NAMALWA (cell line): ENCODE data around the gene SMIM45.
"Not testable (repeated sequence)": the region's sequence is repeated elsewhere in the genome, so short reads cannot be mapped to it uniquely, and the experiment has no call there.

ENCODE experiments used
- DNase-seq: peaks from one replicate; pipeline ENCODE4 v3.0.0-alpha.2; 2015; ENCODE audit warnings: low spot score

Gene SMIM45

DNA sequence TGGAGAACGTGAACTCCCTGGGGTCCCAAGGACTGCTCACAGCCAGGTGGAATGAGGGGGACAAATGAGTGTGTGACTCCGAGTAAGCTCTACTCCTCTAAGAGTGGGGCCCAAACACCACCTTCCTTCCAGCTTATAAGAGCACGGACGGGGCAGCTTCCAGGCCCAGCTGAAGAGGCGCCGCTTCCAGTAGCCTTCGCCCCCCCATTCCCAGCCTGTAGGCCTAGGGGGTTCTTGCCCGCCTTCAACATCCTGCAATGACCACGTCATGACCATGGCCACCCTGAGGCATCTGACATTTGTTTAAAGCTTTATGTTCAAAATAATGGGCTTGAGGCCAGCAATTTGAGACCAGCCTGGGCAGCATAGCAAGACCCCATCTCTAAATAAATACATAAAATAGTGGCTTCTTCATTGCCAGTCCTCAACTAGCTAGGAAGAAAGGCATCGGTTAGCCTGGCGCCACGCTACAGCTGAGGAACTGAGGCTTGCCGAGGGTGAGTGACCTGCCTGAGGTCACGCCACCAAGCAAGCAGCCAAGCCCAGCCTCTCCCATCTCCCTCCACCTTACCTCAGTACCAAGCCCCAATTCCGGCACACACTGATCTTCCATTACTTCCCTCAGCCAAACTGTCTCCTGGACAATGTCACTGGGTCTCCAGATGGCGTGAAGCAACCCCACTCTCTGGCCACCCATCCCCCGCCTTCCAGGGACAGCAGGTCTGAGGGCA lies 17.5 kb upstream of the SMIM45 start:
- DNase-seq, result peak; percentile 23

DNA sequence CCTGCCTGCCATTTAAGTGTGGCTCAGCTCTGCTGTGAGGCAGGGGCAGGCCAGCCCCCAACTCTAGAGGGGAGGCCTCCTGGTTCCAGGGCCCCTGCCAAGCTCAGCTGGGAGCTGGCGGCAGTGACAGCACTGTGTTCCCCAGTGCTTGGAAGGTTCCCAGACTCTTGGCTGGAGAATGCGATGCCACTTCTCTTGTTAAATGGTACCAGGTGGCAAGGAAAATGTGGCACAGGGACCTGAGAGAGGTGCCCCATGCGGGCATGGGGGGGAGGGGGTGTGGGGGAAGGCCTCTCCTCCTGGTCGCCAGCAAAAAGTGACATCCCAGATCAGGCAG lies 17.0 kb upstream of the SMIM45 start:
- DNase-seq, result no peak

DNA sequence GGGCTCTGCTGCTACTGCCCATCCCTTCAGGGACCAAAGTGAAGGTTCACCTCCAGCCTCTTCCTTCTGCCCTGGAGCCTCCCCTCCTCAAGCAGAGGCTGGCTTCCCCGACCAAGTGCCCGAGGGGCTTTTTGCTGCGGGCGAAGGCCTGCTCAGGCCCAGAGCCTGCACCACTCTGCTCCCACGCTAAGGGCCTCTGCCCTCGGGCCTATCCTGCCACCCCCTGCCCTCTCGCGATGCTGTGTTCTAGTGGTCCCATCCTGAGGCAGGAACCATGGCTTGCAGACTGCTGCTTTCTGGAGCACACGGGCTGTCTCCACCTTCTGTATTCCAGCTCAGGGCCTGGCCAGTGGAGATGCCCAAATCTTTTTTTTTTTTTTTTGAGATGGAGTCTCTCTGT lies 16.4 kb upstream of the SMIM45 start:
- peak; percentile 11 for DNase-seq

DNA sequence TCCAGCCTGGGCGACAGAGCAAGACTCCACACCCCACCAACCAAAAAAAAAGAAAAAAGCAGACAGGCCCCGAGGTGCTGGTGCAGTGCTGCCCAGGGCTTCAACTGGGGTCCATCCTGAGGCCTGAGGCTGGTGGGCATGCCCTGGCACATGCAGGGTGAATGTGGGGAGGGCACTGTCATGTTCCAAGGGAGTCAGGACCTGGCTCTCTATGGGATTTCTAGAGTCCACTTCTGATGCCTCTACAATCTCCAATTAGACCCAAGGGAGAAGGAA lies 15.1 kb upstream of the SMIM45 start:
- peak; percentile 51 for DNase-seq

DNA sequence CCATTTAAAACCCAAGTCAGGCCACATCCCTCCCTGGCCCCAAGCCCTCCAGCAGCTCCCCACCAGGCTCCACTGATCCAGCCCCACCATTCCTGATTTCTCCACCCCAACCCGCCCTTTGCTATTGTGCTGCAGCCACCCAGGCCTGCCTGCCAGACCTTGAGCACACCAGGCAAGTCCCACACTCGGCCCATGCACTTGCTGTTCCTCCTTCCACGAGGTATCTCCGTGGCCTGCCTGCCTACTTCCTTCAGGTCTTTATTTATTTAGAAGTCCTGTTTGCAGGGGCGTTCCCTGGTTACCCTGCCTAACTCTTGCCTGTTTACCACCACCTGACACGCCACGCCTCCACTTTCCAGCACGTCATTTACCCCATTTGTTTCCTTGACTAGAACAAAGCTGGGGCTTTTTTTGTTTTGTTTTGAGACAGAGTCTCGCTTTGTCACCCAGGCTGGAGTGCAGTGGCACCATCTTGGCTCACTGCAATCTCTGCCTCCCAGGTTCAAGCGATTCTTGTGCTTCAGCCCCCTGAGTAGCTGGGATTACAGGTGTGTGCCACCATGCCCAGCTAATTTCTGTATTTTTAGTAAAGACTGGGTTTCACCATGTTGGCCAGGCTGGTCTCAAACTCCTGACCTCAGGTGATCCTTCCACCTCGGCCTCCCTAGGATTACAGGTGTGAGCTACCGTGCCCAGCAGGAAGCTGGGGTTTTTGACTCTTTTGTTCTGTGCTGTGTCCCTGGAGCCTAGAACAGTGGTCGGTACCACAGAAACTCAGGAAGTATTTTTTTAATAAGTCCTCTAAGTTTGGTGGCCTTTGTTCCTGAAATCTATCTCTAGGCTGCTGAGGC lies 11.7 kb upstream of the SMIM45 start:
- DNase-seq, result peak; percentile 98

DNA sequence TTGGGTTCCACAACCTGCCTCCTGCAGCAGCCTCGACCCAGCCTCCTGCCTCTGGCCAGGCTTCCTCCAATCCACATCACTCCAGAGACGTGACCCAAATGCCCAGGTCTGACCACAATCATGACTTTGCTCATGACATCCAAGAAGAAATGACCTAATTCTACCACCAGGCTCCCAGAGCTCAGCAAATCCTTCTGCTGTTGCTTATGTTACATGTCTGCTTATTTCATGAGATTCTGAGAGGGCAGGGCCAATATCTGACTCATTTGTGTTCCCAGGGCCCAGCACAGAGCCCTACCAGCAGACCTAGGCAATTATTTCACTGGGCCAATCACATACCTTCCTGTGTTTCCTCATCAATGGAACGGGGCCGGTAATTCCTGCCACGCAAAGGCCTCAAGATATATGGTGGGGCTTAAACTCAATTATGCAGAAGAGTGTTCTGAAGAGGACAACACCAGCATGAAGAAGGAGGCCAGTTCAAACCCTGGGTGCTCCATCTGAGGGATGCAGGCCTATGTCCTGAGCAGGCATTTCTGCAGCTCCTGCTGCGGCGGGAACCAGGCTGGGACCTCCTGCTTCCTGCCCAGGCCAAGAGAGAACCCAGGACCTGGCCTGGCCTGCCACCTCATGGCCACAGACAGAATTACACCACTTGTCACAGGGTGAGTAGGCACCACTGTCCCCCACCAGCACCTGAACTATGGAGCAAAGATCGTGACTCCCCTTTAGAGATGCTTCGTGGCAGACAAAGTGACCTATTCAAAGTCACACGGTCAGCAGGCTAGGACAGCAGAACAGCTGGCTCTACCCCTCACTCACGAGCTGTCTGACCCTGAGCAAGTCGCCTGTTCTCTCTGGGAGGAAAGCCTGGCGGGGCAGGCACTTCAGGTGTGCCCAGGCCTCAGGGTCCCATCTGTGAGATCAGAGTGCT lies 10.9 kb upstream of the SMIM45 start:
- peak; percentile 93 for DNase-seq

DNA sequence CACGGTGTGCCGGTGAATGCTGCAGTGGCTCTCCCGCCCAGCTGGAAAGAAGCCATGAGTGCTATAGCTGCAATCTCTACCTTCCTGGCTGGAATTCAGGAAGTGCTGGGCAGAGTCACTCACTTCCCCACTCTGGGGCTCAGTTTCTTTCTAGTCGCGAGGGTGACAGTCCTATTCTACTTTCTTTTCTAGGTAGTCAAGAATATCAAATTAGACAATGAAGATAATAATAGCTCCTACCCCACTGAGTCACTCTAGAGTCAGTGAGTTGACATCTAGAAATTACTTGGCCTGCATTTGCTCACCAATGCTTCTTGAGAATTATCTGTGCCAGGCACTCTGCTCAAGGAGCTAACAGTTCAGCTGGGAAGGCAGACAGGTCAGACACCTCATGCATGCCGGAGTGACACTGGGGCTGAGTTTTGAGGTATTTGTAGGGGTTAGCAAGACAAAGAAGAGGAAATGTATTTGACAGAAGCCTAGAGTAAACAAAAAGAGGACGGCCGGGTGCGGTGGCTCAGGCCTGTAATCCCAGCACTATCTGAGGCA lies 8.2 kb upstream of the SMIM45 start:
- DNase-seq, result no peak

DNA sequence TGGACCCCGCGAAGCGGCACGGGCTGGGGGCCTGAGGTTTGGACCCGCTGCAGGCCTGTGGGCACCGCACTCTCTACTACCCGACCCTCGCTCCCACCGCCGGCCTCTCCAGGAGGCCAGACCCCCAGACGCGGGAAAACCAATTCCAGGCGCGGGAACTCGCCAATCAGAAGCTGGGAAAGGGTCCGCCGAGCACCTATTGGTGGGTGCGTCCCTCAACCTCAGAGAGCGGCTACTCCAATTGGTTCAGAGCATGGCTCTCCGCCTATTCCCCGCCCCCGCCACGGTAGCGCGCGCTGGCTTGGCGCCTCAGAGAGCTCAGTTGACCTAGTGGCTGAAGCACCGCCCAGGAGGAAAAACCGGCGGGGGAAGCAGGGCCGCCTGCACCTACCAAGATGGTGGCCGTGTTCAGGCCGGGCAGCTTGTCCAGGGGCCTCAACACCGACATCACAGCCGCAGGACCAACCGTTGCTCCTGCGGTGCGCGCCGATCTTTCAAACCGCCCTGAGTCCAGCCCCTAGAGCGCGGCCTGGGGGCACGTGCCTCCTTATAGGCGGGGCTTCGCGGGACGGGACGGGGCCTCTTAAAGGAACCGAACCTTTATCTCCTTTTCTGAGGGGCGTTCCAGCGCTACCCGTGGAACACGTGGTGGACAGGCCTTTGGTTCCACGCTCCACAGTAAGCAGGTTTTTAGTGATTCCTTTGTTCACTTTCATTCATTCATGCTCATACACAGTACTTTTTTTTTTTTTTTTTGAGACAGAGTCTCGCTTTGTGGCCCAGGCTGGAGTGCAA lies 5.1 kb upstream of the SMIM45 start, which contains the start of gene CENPM:
Gene CENPM (minus strand): TSS at position 524 of the 795 bp plus-strand sequence. CDS start 76 bp downstream, at position 448.
- peak; percentile 95 for DNase-seq

DNA sequence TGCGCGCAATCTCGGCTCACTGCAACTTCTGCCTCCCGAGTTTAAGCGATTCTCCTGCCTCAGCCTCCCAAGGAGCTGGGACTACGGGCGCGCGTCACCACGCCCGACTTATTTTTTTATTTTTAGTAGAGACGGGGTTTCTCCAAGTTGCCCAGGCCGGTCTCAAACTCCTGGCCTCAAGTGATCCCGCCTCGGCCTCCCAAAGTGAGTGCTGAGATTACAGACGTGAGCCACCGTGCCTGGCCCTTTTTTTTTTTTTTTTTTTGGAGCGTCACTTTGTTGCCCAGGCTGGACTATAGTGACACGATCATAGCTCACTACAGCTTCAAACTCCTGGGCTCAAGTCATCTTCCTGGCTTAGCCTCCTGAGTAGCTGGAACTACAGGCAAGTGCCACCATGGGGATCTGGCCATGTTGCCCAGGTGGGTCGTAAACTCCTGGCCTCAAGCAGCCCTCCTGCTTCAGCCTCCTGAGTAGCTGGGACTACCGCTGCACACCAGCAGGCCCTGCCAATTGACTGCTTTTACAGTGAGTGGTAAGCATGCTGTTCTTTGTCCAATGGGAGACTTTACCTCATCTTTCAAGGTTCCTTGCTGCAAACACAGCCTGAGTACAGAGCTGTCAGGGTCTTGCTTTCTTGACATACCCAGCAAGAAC lies 4.4 kb upstream of the SMIM45 start:
- no peak for DNase-seq

DNA sequence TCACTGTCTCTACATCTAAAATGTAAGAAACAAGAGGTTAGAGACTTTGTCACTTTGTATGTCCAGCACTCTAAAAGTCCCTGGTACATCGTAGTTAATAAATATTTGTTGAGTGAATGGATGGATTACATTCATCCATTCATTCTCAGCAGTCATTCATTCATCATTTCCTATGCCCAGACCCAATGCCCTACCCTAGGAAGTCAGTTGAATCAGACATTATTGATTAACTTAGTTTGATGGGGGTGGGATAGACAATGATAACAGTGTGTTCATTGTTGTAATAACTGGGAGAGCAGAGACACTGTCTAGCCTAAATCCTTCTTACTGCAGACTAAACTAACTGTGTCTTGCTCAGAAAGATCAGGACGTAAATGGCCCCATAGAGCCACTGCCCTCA lies 3.8 kb upstream of the SMIM45 start:
- DNase-seq, result no peak

DNA sequence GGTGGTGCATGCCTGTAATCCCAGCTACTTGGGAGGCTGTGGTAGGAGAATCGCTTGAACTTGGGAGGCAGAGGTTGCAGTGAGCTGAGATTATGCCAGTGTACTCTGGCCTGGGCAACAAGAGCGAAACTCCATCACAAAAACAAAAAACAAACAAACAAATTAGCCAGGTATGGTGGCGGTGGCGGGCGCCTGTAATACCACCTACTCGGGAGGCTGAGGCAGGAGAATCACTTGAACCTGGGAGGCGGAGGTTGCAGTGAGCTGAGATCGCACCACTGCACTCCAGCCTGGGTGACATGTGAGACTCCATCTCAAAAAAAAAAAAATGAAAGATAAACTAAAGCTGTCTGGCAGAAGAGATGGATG lies 3.0 kb upstream of the SMIM45 start:
- not testable (repeated sequence) for DNase-seq

DNA sequence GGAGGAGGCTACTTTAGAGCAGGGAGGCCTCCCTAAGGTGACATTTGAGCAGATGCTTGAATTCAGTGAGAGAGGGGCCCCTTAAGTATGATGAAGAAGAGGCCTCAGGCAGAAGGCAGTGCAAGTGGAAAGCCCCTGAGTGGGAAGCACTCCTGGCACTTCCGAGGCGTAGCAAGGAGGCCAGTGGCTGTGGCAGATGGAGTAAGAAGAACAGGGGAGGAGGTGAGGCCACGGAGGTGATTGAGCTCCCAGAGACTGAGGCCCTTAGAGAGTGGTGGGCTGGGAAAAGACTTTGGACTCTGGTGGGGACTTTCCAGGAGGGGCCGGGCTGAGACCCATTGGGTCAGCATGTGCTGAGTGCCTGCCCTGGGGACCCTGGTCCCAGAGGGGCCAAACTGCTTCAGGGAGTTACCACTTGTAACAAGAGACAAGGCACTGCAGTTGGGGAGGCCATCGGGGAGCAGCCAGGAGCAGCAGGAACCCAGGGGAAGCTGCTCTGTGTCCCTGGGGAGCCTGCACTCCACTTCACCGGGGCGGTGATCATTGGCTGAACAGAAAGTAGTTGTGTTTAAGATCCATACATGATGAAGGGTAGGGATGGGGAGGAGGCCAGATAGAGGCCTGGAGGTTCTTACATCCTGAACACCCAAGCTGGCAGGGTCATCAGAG lies 2.5 kb upstream of the SMIM45 start:
- no peak for DNase-seq

DNA sequence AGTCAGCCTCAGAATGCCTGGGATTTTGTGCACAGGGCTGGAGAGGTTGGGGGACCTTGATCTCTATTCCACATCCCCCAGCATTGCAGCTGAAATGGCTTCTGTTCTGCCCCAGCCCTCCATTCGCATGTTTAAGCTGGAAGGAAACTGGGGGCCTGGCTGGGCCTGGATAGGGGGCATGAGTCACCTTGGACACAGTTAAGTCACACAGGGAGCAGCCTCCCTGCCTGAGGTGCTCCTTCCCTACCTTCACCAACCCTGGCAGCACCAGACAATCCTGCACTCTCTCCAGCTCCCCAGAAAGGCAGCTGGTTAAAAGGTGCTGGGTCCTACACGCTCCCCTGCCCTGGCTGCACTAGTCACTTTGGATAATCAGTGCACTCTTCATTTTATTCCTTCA lies 763 bp downstream of the SMIM45 start:
- DNase-seq, result no peak

DNA sequence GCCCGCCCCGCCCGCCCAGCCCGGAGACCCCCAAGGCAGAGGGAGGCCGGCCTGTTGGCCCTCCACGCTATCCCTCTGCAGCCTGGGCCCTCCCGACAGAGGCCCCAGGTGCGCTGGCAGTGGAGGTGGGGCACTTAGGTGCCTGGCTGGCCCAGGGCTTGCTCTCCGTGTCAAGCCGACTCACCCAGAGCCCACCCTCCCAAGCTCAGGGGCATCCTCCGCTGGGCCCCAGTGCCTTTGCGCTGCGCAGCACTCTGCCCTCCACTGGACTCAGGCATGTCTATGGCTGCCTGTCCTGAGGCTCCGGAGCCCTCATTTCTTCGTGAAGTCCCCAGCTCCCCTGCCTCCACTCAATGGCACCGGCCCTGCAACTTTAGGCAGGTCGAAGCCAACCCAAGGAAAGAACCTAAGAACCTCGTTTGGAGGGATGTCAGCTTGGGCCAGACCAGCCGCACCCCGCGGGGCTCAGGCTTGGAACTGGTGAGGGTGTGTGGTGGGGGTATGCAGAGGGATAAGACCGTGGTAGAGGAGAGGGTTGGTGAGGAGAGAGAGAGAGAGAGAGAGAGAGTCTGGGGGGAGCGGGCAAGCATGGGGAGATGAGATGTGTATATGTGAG lies 6.1 kb downstream of the SMIM45 start:
- DNase-seq, result no peak

DNA sequence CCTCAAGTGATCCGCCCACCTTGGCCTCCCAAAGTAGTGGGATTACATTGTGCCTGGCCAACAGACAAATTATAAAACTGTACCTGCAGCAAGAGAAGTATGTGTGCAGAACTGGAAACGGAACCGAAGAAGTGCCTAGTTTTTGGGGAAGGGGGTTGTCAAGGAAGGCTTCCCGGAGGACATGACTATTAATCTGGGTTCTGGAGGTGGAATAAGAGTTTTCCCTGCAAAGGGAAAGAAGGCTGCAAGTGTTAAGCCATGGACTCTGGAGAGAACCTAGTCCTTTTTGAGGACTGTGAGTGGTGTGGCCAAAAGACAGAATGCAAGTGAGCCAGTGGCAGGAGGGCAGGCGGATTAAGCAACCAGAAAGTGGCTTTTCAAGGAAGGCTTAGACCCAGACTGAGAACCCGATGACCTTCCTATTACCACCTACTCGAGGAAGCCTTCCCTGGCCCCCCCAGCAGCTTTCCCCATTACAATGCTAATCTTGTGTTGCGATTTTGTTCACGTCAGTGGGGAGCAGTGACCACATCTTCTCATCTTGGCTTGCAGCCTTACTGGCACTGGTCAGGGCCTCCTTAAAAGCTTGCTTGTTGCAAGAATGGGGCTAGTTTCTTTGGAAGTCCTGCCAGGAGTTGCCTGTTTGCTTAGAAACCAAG lies 11.6 kb downstream of the SMIM45 start:
- no peak for DNase-seq

DNA sequence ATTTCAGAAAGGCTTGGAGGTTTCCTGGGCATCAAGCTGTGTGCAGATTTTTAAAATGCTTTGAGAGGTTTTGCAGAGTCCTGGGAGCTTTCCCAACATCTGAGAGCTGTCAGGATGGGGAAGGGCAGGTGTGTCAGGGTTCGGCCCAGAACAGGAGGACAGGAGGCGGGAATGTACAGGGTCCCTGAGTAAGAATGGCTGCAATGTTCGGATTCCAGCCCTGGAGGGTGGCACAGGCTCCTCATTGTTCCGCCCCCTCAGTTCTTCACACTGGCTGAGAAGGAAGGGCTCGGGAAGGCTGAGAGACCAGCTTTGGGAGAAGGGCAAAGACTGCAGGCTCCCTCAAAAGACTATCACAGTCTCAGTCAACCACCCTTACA lies 12.2 kb downstream of the SMIM45 start:
- DNase-seq, result no peak

DNA sequence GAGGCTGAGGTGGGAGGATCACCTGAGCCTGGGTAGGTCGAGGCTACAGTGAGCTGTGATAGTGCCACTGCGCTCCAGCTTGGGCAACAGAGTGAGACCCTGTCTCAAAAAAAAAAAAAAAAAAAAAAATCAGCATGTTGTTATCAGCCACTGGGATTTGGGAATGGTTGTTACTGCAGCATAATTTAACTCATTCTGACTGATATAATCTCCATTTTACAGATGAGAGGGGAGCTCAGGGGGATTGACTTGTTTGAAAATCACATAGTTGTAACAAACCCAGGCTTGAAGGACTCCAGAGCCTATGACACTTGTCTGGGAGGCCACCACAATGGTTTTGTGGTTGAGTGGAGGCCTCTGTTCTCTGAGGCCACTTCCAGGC lies 14.3 kb downstream of the SMIM45 start:
- DNase-seq, result no peak

DNA sequence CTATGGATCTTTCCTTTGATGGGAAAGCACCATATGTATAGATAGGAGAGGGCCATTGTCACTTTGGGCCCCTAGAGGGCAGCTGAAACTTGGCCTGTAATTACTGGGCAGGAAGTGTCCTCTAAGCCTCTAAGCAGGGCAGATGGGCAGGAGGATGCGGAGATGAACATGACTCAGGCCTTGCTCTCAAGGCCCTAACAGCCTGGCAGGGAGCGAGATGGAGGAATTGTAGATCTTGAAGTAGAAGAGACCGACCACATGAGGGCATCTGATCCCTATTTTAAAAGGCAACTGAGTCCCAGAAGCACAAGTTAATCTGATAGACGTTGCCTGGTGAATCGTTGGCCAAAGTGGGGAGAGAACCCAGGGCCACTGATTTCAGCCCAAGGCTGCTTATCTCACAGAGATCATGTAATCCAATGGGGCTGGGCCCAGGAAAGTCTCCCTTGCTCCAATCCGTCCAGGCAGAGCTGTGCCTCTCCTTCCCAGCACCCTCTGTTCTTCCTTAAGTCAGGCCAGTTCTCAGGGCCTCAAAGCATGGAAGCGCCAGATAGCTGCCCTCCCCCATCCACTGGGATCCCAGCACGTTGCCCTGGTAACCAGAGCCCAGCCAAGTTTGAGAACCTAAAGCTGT lies 14.8 kb downstream of the SMIM45 start:
- DNase-seq, result peak; percentile 72

DNA sequence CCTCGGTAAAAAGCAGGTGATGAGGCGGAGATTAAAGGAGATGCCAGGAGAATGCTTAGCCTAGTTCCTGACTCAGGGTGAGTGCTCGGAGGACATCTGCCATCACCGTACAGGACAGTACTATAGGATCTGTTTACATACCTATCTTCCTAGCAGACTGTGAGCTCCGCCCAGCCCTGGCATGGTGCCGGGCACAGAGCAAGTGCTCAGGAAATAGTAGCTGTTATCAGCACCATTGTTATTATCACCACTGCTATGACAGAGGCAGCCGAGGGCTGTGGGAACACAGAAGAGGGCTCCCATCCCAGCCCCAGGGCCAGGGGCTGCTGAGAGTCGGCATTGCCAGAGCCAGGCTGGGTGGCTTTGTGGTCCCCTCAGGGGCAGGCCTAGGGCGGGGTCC lies 16.7 kb downstream of the SMIM45 start:
- DNase-seq, result no peak
